Posterior vena cava (tissue), 2 donors: Measurements from ENCODE around the gene PPFIBP2. TPM values are rescaled to one million over a fixed set of nuclear protein-coding genes. Genes with fewer than 3 reads are reported as not detected.

Experiments used
- DNase-seq: peaks from one replicate; pipeline ENCODE4 v3.0.0-alpha.2; 2020; ENCODE audit warnings: low spot score
- intact Hi-C, 2 donors: fragments of 100-400 bp; cut with DNase I; formaldehyde crosslinking; loops; one replicate each; pipeline versions ENCODE4 v1.14.1 to v1.14.2; 2022 to 2023
- total RNA-seq, 2 donors: library from RNA; stranded (reverse); fragmentation: NEBNext Ultra II Directional; extraction: Animal tissue kit (Norgen Biotek cat#: 25700); gene quantifications; one replicate each; pipeline ENCODE4 v1.2.1, GENCODE V29; 2021
- donor health status: DM: yes; HTN: yes; CAD: no.
- donor health status: DM: yes; HTN: yes; CAD: no.

Gene PPFIBP2
- total RNA-seq, 2 donors from 2014 or later: 13.8 to 24.6 TPM

- DNase-seq: no peak
- intact Hi-C loops: loop anchor here in 1 of 2 donors (2.0 to 10.0 kb wide), 2 partner anchors 57 to 93 kb away; partner anchors contain the start of gene PPFIBP2
These were observed 58.4 kb downstream of the PPFIBP2 start for GRCh38 chr11:7572001-7572712.

GRCh38 chr11:7573193-7573557 lies 59.4 kb downstream of the PPFIBP2 start:
- intact Hi-C loops: loop anchor here in 1 of 2 donors (2.0 to 10.0 kb wide), 2 partner anchors 58 to 92 kb away; partner anchors contain the start of gene PPFIBP2
- no peak for DNase-seq

DNA sequence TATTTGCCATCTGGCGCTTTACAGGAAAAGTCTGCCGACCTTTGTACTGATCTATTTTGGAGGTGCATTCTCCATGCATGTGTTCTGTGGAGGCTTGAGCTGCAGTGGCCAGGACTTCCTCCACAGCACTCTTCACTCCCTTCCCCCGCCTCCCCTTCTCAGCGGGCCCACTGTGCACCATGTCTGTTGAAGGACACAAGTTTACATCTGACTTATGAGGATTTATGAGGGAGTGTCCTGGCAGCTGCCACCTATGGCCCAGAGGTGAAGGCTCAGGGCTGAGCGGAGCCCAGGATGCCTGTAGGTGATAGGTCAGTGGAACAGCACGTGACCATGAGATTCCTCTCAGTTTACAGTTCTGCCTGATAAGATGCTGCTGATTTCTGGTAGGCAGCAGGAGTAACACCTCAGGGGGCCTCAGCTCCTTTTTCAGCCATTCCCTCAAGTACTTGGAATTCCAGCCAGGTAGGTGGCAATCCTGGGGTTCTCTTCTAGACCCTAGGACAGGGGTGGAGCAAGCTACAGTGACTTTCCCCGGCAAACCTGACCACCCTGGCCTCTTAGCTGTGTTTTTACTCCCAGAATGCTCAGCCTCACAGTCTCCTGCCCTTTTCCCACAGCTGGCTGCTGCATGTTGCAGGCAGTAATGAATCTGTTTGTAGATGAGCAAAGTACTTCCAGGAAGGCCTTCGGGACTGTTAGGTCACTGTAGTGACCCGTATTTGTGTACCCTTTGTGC lies 59.9 kb downstream of the PPFIBP2 start:
- intact Hi-C loops: loop anchor here in 1 of 2 donors (2.0 to 10.0 kb wide), 2 partner anchors 59 to 91 kb away; partner anchors contain the start of gene PPFIBP2
- DNase-seq: no peak

DNA sequence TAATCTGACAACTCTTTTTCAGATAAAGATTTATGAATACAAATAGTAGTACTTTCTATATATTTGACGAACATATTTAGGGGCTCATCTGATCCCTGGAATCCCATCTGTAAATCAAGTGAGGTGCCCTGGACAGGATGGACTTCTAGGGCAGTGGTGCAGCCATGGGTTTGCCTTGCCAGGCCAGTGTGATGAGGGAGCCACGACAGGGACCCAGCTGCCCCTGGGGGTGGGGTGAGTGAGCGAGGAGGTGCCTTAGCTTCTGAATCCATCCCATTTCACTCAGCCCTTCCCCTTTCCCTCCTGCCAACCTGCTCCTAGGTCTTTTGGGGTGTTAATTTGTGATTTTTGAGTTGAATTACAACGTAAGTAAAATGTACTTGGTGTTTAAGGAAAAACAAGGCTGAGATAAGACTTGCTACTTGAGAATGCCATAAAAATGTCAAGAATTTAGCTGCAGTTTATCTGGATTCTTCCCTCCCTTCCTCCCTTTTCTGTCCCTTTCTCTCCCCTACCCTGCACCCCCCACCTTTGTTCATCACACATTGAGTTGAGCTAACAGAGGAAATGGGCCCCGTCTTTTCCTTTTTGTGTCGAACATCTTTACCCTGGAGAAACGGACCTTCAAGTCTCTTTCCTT lies 60.8 kb downstream of the PPFIBP2 start:
- intact Hi-C loops: loop anchor here (5.0 to 10.0 kb wide), 2 partner anchors 60 to 78 kb away; partner anchors contain the start of gene PPFIBP2 (in 1 of the 2)
- no peak for DNase-seq

- intact Hi-C loops: loop anchor here (5.0 to 10.0 kb wide), 2 partner anchors 61 to 76 kb away; partner anchors contain the start of gene PPFIBP2 (in 1 of the 2)
- no peak for DNase-seq
These were observed 62.3 kb downstream of the PPFIBP2 start for GRCh38 chr11:7575841-7576725.

DNA sequence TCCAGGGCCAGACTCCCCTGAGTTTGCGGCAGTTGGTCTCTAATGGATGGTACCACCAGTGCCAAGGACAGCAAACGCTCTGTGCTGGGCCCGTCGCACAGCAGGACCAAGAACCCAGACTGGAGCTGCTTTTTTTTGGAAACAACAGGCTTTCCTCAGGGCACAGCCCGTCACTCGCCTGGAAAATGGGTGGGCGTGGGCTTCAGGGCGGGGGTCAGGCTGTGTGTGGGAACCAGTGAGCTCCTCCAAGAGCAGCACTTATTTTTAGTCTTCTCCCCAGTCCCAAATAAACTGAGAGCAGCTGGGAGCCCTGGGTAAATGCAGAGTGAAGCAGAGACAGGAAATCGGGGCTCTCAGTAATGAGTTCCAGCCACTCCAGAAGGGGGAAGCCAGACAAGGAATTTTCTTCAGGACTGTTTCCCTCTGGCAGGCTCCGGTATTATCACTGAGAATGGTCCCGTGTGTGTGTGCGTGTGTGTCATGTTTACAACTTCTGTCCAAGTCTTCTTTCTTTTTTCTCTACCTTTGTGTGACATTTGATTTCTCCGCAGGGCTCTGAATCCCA lies 63.0 kb downstream of the PPFIBP2 start:
- intact Hi-C loops: loop anchor here (5.0 to 10.0 kb wide), 2 partner anchors 62 to 75 kb away; partner anchors contain the start of gene PPFIBP2 (in 1 of the 2)
- DNase-seq: no peak

GRCh38 chr11:7577291-7578190 lies 63.7 kb downstream of the PPFIBP2 start:
- DNase-seq: no peak

DNA sequence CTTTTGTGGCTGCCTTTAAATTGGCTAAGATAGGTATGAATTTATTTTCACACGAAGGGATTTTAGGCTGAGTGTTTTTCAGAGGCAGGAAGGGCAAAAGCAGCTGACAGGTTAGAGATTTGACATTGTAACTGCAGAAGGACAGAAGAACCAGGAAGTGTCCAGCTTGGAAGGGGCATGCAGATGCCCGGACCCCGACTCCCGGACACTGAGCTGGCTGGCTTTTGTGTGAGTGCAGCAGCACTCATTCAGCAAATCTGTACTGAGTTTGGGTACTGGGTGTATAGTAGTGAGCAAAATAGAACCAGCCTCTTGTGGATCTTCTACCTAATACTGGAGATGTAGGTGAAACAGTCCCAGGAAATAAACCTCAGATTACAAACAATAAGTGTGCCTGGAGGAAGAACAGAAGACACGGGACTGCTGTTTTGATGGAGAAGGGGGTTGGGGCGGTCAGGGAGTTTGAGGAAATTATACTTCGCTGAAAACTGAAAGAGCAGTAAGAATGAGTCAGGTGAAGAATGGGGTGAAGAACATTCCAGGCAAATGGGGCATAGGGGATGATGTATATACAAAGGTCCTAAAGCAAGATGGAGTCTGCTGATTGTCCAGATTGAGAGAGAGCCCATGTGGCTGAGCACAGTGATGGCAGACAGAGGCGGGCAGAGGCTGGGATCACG lies 64.6 kb downstream of the PPFIBP2 start:
- DNase-seq: no peak
- intact Hi-C loops: loop anchor here (5.0 to 10.0 kb wide), 2 partner anchors 64 to 74 kb away; partner anchors contain the start of gene PPFIBP2 (in 1 of the 2)

More at GRCh38 chr11:7577291-7578190, 63.7 kb downstream of the PPFIBP2 start:
- intact Hi-C loops: loop anchor here (5.0 to 10.0 kb wide), 2 partner anchors 63 to 75 kb away; partner anchors contain the start of gene PPFIBP2 (in 1 of the 2)

DNA sequence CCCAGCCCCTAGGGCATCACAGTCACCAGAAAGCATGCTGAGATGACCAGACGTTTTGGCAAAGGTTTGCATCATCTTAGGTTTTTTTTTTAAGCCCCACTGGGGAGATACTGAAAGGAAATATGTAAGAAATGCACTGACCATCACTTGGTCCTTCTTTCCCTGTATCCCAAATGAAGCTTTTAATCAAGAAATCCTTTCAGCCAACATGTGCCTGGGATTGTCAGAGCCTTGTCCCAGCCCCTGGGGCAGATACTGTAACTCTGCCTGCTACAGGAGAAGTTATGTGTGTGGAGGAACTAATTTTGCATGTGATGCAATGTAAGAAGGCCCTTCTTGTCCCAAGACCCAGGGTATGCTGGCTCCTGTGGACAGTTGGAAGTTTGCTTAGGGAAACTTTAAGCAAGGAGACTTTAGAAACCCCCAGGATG lies 65.6 kb downstream of the PPFIBP2 start:
- intact Hi-C loops: loop anchor here (5.0 to 10.0 kb wide), 2 partner anchors 65 to 73 kb away; partner anchors contain the start of gene PPFIBP2 (in 1 of the 2)
- DNase-seq: no peak

DNA sequence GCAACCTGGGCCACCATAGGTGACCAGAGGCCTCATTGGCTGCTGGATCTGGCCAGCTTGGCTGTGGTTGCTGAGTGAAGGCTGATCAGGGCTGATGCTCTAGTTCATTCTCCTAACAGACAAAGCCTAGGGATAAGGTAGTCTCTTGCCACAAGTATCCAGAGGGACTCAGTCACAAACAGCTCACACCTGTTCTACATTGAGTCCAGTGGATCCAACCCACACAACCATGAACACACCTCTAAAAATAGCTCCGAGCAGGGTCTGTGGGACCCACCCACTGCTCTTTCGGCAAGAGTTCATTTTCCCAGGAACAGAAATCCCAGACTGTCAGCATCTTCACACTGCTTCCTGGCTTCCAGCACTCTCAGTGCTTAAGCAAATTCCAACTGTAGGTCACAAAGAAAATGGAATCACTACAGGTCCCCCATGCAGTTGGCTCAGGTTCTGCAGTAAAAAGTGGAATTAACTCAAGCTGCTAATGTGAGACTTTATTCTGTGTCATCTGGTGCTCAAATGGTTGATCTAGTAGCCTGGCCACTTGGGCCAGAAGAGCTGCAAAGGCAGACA lies 67.3 kb downstream of the PPFIBP2 start:
- DNase-seq: no peak
- intact Hi-C loops: no loop called here

DNA sequence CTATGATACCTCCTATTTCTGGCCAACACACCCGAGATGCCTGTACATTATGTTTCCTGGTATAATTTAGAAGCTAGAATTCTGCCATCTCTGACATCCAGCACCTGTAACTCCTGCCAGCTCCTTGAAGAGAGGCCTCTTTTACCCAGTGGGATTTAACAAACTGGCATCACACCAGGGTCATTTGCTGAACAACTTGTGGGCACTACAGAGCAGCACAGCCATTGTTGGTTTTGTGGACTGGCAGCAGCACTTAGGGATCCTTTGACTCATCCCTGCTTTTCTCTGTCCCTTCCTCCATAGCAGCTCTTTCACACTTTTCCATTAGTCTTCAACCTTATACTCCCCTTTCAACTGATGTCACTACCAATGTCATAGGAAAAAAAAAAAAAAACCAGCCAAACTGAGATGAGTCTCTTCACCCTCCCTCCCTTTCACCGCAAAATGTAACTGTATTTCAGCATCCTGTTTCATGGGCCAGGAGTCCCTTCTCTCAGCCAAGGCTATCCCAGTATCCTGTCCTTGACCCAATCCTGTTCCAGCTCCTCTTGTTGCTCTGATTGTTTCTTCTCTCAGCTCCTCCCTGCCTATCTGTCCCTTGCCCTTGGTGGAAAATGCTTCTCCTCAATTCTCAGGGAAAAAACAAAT lies 68.7 kb downstream of the PPFIBP2 start:
- no peak for DNase-seq
- intact Hi-C loops: no loop called here

DNA sequence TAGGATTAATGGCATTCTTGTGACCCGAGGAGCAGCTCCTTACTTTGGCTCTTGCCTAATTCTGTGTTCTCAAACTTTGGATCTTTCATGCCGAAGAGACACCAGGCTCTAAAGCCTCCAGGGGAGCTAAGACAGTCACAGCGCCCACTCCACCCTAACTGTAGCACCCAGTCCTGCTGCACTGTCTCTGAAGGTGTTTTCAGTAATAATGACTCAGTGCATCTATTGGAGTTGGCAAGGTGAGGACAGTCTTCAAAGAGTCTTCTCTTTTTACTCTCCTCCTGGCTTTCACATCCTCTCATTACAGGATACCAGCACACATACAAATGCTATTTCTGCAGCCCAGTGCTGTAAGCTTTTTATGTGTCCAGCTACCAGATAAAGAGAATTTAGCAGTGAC lies 69.4 kb downstream of the PPFIBP2 start:
- no peak for DNase-seq
- intact Hi-C loops: no loop called here

- intact Hi-C loops: no loop called here
- DNase-seq: no peak
These were observed 71.1 kb downstream of the PPFIBP2 start for GRCh38 chr11:7584910-7585309.

- intact Hi-C loops: no loop called here
- DNase-seq: no peak
These were observed 72.0 kb downstream of the PPFIBP2 start for GRCh38 chr11:7585816-7586215.

DNA sequence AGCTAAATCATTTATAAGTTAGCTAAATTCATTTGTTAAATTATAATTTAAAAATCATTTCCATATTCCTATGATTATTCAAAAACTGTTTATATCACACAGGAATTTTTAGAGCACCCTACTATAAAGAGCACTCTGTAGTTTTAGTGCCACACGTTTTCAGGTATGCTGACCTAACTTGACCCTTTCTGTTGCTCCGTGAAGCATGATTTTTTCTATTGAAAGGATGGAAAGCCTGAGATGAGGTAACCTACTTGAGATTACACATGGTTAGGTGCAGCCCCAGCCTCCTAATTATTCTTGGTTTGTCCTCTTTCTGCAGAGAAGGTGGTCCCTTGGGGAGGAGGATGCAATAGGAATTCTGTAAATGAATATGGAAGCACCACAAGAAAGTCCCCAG lies 72.6 kb downstream of the PPFIBP2 start:
- no peak for DNase-seq
- intact Hi-C loops: no loop called here

- no peak for DNase-seq
- intact Hi-C loops: no loop called here
These were observed 73.9 kb downstream of the PPFIBP2 start for GRCh38 chr11:7587712-7588111.
